ENCODE results near the gene GAGE10.

GAGE10 gene

GRCh38 chrX:49303346-49303745 is at the start of gene GAGE10:
GAGE10 (plus strand) TSS chrX:49303646; CDS start chrX:49304860, 1,214 bp downstream.
- DNase-seq (ENCODE audit: low read depth in 3 of 3), result no peak

- no peak for DNase-seq (ENCODE audit: low read depth in 3 of 3)
Observed at GRCh38 chrX:49254639-49255038, 48.8 kb upstream of the GAGE10 start.

GRCh38 chrX:49256268-49256995 is 47.0 kb upstream of the GAGE10 start:
- no peak for DNase-seq (ENCODE audit: low read depth in 3 of 3)

- no peak for DNase-seq (ENCODE audit: low read depth in 3 of 3)
Observed at GRCh38 chrX:49257074-49257790, 46.2 kb upstream of the GAGE10 start.

- DNase-seq (ENCODE audit: low read depth in 3 of 3), result no peak
Observed at GRCh38 chrX:49257846-49258748, 45.3 kb upstream of the GAGE10 start.

GRCh38 chrX:49258749-49259124 is 44.7 kb upstream of the GAGE10 start:
- no peak for DNase-seq (ENCODE audit: low read depth in 3 of 3)

- no peak for DNase-seq (ENCODE audit: low read depth in 3 of 3)
Observed at GRCh38 chrX:49260221-49260985, 43.0 kb upstream of the GAGE10 start.

GRCh38 chrX:49262603-49263002 is 40.8 kb upstream of the GAGE10 start:
- no peak for DNase-seq (ENCODE audit: low read depth in 3 of 3)

GRCh38 chrX:49263631-49264030 is 39.8 kb upstream of the GAGE10 start:
- DNase-seq (ENCODE audit: low read depth in 3 of 3), result no peak

- DNase-seq (ENCODE audit: low read depth in 3 of 3), result no peak
Observed at GRCh38 chrX:49264460-49264859, 39.0 kb upstream of the GAGE10 start, which contains the start of gene FOXP3. FOXP3 (minus strand) TSS chrX:49264710; CDS start chrX:49258505, 6,205 bp downstream.

- DNase-seq (ENCODE audit: low read depth in 3 of 3), result no peak
Observed at GRCh38 chrX:49266523-49267445, 36.7 kb upstream of the GAGE10 start.

- no peak for DNase-seq (ENCODE audit: low read depth in 3 of 3)
Observed at GRCh38 chrX:49268702-49269009, 34.8 kb upstream of the GAGE10 start.

GRCh38 chrX:49269010-49269766 is 34.3 kb upstream of the GAGE10 start:
- peak; percentile 84 to 93 (median 90) for DNase-seq (ENCODE audit: low read depth in 3 of 3)

- no peak for DNase-seq (ENCODE audit: low read depth in 3 of 3)
Observed at GRCh38 chrX:49269767-49270248, 33.6 kb upstream of the GAGE10 start, which contains the start of gene PPP1R3F. PPP1R3F (plus strand) TSS chrX:49269793; CDS start chrX:49269870, 77 bp downstream.

- DNase-seq (ENCODE audit: low read depth in 3 of 3), result no peak
Observed at GRCh38 chrX:49270249-49270921, 33.1 kb upstream of the GAGE10 start.

GRCh38 chrX:49271341-49271740 is 32.1 kb upstream of the GAGE10 start:
- DNase-seq (ENCODE audit: low read depth in 3 of 3), result no peak

GRCh38 chrX:49272421-49272820 is 31.0 kb upstream of the GAGE10 start:
- DNase-seq (ENCODE audit: low read depth in 3 of 3), result no peak

- DNase-seq (ENCODE audit: low read depth in 3 of 3), result no peak
Observed at GRCh38 chrX:49273181-49273727, 30.2 kb upstream of the GAGE10 start.

GRCh38 chrX:49276207-49276606 is 27.2 kb upstream of the GAGE10 start:
- no peak for DNase-seq (ENCODE audit: low read depth in 3 of 3)
